ENCODE results near the gene DET1.
"Not testable (repeated sequence)": the region's sequence is repeated elsewhere in the genome, so short reads cannot be mapped to it uniquely, and the experiment has no call there.

The DET1 gene

GRCh38 chr15:88541111-88541510, 5.4 kb downstream of the DET1 start:
- not testable (repeated sequence) for DNase-seq (ENCODE audit: low read depth in 2 of 2)

- DNase-seq (ENCODE audit: low read depth in 2 of 2): not testable (repeated sequence)
Measured at GRCh38 chr15:88540350-88540749, 6.1 kb downstream of the DET1 start.

GRCh38 chr15:88539441-88539840, 7.0 kb downstream of the DET1 start:
- DNase-seq (ENCODE audit: low read depth in 2 of 2): no peak

DNA sequence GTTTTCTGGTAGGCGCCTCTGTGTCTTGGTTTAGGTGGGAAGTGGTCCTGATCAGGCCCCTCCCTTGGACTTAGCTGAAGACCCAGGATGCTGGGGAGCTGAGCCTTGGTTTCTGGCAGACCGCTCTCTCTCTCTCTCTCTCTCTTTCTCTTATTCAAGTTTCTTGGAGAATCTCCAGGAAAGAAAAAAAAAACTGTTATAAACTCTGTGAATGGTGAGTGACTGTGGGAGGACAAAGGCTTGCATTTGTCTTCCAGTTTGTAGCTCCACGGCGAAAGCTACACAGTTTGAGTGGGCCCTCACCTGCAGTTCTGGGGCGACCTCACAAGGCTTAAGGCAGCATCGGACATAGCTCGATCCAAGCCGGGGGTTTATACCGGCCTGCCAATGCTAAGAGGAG, 7.5 kb downstream of the DET1 start:
- no peak for DNase-seq (ENCODE audit: low read depth in 2 of 2)

- DNase-seq (ENCODE audit: low read depth in 2 of 2): no peak
Measured at GRCh38 chr15:88537591-88538317, 8.7 kb downstream of the DET1 start.

GRCh38 chr15:88535607-88536313, 10.7 kb downstream of the DET1 start:
- no peak for DNase-seq (ENCODE audit: low read depth in 2 of 2)

DNA sequence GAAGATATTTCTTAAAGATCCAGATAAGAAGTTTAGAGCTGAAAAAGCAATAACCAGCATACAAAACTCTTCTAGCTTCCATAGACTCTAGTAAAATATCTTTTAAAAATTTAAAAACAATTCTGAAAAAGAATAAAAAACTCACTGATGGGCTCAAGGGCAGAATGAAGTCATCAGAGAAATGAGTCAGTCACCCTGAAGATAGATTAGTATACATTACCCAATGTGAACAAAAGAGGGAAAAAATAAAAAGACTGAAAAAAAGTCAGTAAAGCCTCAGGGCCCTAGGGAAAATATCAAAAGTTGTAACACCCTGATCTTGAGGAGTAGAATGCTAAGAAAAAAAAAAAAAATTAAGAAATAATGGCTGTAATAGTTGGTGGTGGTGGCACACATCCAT, 11.4 kb downstream of the DET1 start:
- DNase-seq (ENCODE audit: low read depth in 2 of 2): no peak

GRCh38 chr15:88533376-88533775, 13.1 kb downstream of the DET1 start:
- no peak for DNase-seq (ENCODE audit: low read depth in 2 of 2)

DNA sequence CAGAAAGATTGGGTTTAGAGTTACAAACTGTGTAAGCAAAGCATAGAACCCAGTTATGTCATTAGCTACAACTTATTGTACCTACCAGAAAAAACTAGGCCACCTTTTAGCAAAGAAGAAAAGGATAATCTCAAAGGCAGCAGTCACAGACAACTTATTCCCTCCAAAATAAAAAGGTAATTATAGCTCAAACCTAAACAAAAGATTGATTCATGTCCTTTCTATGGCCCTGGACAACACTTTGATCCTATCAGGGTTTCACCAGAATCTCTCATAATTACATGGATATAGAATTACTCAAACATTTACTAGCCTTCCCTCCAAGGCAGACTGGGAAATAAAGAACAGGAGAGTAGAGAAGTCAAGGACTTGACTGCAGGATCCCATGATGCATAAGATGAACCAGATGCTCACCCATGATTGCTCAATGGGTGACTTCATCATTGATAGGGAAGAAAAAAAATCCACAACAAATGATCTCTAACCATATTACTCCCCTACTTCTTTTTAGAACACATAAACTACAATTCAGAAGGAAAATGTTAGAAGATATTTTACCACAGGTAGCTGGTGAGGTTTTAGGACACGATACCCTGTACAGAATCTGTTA, 17.4 kb downstream of the DET1 start:
- DNase-seq (ENCODE audit: low read depth in 2 of 2): no peak

- DNase-seq (ENCODE audit: low read depth in 2 of 2): no peak
Measured at GRCh38 chr15:88526247-88526879, 20.1 kb downstream of the DET1 start.

DNA sequence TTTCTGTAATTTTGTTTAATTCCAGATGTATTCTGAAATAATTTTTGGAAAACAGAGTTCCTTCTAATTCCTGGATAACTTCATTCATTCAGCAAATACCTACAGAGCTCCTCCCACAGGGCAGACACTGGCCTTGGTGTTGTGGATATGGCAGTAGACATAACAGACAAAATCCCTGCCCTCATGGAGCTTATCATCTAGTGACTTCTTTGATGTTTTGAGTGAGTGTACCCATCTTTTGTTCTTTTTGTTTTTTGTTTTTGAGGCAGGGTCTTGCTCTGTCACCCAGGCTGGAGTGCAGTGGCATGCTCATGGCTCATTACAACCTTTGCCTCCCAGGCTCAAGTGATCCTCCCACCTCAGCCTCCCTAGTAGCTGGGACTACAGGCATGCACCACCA, 21.1 kb downstream of the DET1 start:
- DNase-seq (ENCODE audit: low read depth in 2 of 2): no peak

GRCh38 chr15:88524094-88524493, 22.4 kb downstream of the DET1 start:
- not testable (repeated sequence) for DNase-seq (ENCODE audit: low read depth in 2 of 2)

DNA sequence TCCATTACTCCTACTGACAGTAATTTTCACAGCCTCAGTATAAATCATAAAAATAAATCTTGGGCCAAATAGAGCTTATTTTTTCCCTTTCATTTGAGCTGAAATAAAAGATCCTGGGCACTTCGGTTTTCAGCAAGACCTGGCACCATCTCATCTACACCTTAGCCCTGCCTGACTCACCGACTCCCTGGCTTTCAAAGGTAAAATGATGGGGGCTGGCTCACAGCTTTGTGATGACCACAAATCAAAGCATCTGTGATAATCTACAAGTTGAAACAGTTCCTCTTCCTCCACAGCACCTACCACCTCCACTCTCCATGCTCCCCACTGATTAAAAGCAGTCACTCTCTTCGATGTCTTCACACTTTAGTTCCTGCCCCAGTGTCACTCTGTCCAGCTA, 27.6 kb downstream of the DET1 start:
- no peak for DNase-seq (ENCODE audit: low read depth in 2 of 2)

DNA sequence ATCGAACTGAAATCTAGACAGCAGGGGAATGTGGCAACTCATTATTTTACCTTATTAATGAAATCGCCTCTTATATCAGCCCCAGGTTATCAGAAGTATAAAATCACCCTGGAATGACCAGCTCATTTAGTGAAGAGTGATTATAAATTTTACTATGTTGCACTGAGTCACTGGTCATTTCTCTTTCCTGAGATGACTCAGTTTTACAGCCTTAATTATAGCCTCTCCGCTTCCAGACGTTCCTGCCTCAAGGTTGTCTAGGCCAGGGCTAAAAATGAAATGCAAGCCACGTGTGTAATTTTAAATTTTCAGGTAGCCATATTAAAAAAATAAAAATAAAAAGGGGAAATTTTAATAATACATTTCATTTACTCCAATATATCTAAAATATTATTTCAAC, 33.3 kb downstream of the DET1 start:
- DNase-seq (ENCODE audit: low read depth in 2 of 2): no peak

- DNase-seq (ENCODE audit: low read depth in 2 of 2): no peak
Measured at GRCh38 chr15:88512601-88513000, 33.9 kb downstream of the DET1 start.

DNA sequence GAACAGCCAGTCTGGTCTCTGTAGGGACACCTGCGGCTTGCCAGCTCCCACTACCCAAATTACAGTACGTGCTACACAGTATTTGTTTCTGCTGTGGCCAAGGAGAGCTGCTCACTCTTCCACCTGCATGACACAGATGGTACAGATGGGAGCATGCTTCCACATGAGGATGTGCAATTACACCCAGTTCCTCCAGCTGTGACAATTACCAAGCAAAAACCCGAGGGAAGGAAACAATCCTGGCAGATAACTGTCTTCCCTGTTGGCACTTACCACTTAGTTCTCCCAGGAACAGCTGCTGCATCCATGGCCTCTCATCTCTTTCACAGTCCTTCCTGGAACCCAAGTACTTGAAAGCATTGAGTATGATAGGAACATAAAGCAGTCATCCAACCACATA, 34.4 kb downstream of the DET1 start:
- no peak for DNase-seq (ENCODE audit: low read depth in 2 of 2)

GRCh38 chr15:88511161-88511560, 35.3 kb downstream of the DET1 start:
- no peak for DNase-seq (ENCODE audit: low read depth in 2 of 2)

GRCh38 chr15:88509964-88510363, 36.5 kb downstream of the DET1 start:
- no peak for DNase-seq (ENCODE audit: low read depth in 2 of 2)

- DNase-seq (ENCODE audit: low read depth in 2 of 2): no peak
Measured at GRCh38 chr15:88509321-88509720, 37.2 kb downstream of the DET1 start.

- DNase-seq (ENCODE audit: low read depth in 2 of 2): no peak
Measured at GRCh38 chr15:88506628-88507027, 39.9 kb downstream of the DET1 start.

DNA sequence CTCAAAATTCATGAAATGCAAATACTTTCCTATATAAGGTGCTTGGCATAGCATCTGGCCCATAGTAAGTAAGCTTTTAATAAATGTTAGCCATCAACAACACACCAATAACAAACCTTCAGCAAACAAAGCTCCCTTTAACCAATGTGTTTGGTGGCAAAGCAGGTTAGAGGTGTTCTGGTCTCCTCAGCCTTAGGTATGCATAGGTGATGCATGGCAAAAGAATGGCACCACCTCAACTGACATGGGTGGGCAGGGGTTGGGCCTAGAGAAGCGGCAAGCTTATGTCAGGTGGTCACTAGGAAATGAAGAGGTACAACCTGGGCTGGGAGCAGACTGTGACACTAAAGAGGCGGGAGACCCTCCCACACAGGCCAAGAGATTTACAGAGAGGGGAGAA, 40.8 kb downstream of the DET1 start:
- no peak for DNase-seq (ENCODE audit: low read depth in 2 of 2)

- DNase-seq (ENCODE audit: low read depth in 2 of 2): no peak
Measured at GRCh38 chr15:88504445-88504844, 42.0 kb downstream of the DET1 start.

- DNase-seq (ENCODE audit: low read depth in 2 of 2): no peak
Measured at GRCh38 chr15:88498996-88499395, 47.5 kb downstream of the DET1 start.
